ENCODE results near the gene VAV2. TPM values are rescaled to one million over a fixed set of nuclear protein-coding genes. Genes with fewer than 3 reads are reported as not detected.

The VAV2 gene
- total and polyA plus RNA-seq, 4 donors = 13.0 to 28.2 (median 16.3) TPM

- H3K27me3 ChIP-seq (ENCODE audit: control insufficient read depth in 3 of 3, insufficient read depth in 3 of 3, low read length in 2 of 3) = no peaks in the 10 kb centered on the region
- H3K9ac ChIP-seq (ENCODE audit: insufficient read depth in 1 of 2, low read length in 2 of 2) = no peak overlapping the region
- no peak overlapping the region for H3K27ac ChIP-seq (ENCODE audit: low read depth in 1 of 2, low read length in 1 of 2)
- no peak for DNase-seq
- TF ChIP-seq, protein P1, sequence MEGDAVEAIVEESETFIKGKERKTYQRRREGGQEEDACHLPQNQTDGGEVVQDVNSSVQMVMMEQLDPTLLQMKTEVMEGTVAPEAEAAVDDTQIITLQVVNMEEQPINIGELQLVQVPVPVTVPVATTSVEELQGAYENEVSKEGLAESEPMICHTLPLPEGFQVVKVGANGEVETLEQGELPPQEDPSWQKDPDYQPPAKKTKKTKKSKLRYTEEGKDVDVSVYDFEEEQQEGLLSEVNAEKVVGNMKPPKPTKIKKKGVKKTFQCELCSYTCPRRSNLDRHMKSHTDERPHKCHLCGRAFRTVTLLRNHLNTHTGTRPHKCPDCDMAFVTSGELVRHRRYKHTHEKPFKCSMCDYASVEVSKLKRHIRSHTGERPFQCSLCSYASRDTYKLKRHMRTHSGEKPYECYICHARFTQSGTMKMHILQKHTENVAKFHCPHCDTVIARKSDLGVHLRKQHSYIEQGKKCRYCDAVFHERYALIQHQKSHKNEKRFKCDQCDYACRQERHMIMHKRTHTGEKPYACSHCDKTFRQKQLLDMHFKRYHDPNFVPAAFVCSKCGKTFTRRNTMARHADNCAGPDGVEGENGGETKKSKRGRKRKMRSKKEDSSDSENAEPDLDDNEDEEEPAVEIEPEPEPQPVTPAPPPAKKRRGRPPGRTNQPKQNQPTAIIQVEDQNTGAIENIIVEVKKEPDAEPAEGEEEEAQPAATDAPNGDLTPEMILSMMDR (IDR thresholded peaks at IDR 0.05; ENCODE audit: control extremely low read depth, extremely low read depth) = no peak
- WGBS, 2 donors = 85 to 88% methylated on average over 15 of the region's 15 CpGs
- H3K36me3 ChIP-seq (ENCODE audit: control insufficient read depth in 4 of 4, insufficient read depth in 4 of 4, low read length in 4 of 4) = peaks cover 0 to 3% (median 0%) of the 10 kb centered on the region in 4 donors
- H3K4me3 ChIP-seq = no peak overlapping the region
- peaks cover 0 to 21% (median 3%) of the 10 kb centered on the region in 5 donors for H3K4me1 ChIP-seq (ENCODE audit: control insufficient read depth in 5 of 5, insufficient read depth in 5 of 5, low read length in 5 of 5)
- no peak for ATAC-seq (ENCODE audit: insufficient read depth, low FRiP score)
- H3K9me3 ChIP-seq (ENCODE audit: control insufficient read depth in 4 of 4, insufficient read depth in 3 of 4, low read length in 3 of 4) = no peaks in the 10 kb centered on the region
Observed at GRCh38 chr9:133824802-133825186, 167.3 kb downstream of the VAV2 start.

GRCh38 chr9:133824106-133824801 lies 167.9 kb downstream of the VAV2 start:
- Histone ChIP-seq H3K4me1 (ENCODE audit: control insufficient read depth in 5 of 5, insufficient read depth in 5 of 5, low read length in 5 of 5) (peaks cover 0 to 21% (median 3%) of the 10 kb centered on the region in 5 donors), H3K4me3 (no peak overlapping the region), H3K36me3 (ENCODE audit: control insufficient read depth in 4 of 4, insufficient read depth in 4 of 4, low read length in 4 of 4) (peaks cover 0 to 3% (median 0%) of the 10 kb centered on the region in 4 donors), H3K9me3 (ENCODE audit: control insufficient read depth in 4 of 4, insufficient read depth in 3 of 4, low read length in 3 of 4) (no peaks in the 10 kb centered on the region), H3K27me3 (ENCODE audit: control insufficient read depth in 3 of 3, insufficient read depth in 3 of 3, low read length in 2 of 3) (no peaks in the 10 kb centered on the region), H3K9ac (ENCODE audit: insufficient read depth in 1 of 2, low read length in 2 of 2) (no peak overlapping the region), H3K27ac (ENCODE audit: low read depth in 1 of 2, low read length in 1 of 2) (no peak overlapping the region)
- WGBS, 2 donors = 80 to 85% methylated on average over 14 of the region's 14 CpGs
- ATAC-seq (ENCODE audit: insufficient read depth, low FRiP score) = no peak
- DNase-seq = no peak
- TF ChIP-seq, protein P1 (IDR thresholded peaks at IDR 0.05; ENCODE audit: control extremely low read depth, extremely low read depth) = no peak

DNA sequence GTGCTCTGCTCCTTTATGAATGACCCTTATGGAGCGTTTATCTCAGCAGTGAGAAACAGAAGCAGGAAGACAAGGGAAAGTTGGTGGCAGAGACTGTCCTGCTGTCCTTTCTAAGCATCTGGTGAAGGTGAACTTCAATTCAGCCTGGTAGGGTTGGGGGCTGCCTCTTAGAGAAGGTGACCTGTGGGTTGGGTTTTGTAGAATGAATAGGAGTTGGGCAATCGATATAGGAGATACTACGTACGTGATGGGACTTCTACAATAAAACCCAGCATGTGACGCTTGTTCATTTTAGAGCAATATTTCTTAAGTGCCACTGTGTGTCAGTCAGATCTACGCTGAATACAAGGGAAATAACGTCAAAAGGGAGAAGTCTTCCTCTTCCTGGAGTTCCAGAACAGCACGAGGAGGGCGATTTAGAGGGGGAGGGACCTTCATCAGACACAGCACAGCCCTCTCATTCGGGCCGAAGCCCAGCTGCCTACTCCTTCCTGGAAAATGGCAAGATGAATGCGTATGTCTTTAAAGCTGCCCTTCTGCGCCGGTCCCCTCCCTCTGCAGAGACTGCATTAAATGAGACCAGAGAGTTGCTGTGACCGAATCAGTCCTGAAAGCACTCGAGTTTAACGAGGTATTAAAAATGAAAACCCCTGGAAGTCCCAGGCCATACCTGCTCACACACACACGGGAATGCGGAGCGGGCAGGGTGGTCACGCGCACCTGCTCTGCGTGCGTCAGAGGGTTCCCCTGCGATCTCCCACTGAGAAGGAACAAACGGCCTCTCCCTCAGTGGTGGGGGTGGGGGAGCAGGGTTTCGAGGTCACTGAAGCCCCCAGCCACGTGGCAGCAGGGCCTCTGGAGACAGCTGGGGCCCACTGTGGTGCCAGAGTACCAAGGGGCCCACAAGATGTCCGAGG lies 168.7 kb downstream of the VAV2 start:
- TF ChIP-seq, protein P1 (IDR thresholded peaks at IDR 0.05; ENCODE audit: control extremely low read depth, extremely low read depth) = no peak
- Histone ChIP-seq H3K4me3 (no peak overlapping the region), H3K27ac (ENCODE audit: low read depth in 1 of 2, low read length in 1 of 2) (no peak overlapping the region), H3K4me1 (ENCODE audit: control insufficient read depth in 5 of 5, insufficient read depth in 5 of 5, low read length in 5 of 5) (peaks cover 0 to 21% (median 3%) of the 10 kb centered on the region in 5 donors), H3K9me3 (ENCODE audit: control insufficient read depth in 4 of 4, insufficient read depth in 3 of 4, low read length in 3 of 4) (no peaks in the 10 kb centered on the region), H3K27me3 (ENCODE audit: control insufficient read depth in 3 of 3, insufficient read depth in 3 of 3, low read length in 2 of 3) (no peaks in the 10 kb centered on the region), H3K9ac (ENCODE audit: insufficient read depth in 1 of 2, low read length in 2 of 2) (no peak overlapping the region), H3K36me3 (ENCODE audit: control insufficient read depth in 4 of 4, insufficient read depth in 4 of 4, low read length in 4 of 4) (peaks cover 0 to 3% (median 0%) of the 10 kb centered on the region in 4 donors)
- 82 to 84% methylated on average over 28 to 29 of the region's 29 CpGs for WGBS, 2 donors
- ATAC-seq (ENCODE audit: insufficient read depth, low FRiP score) (no peak), DNase-seq (no peak)
